OCI-LY3 (cell line): ENCODE results near the gene YAP1.

Experiments used
- H2AFZ ChIP-seq: fragments of 200-600, 300-600 bp; shearing (Covaris generic); 2 replicates; pipeline ENCODE4 v1.6.0; 2014; ENCODE audit warnings: antibody characterized with exemption, low read depth, low read length
- H3K27ac ChIP-seq: fragments of 200-600, 300-600 bp; sonication (generic); 2 replicates; pipeline ENCODE4 v1.5.1; 2014; ENCODE audit warnings: mild to moderate bottlenecking, low read length, moderate library complexity, mixed read lengths
- H3K27me3 ChIP-seq: fragments of 200-600, 300-600 bp; sonication (generic); 2 replicates; pipeline ENCODE4 v1.6.1; 2014; ENCODE audit warnings: low read depth, low read length, mixed read lengths
- H3K36me3 ChIP-seq: fragments of 200-600, 300-600 bp; sonication (generic); replicated peaks from 2 replicates; pipeline ENCODE3; 2014; ENCODE audit warnings: low read depth, low read length, mixed read lengths
- H3K4me1 ChIP-seq: fragments of 300-600, 200-600 bp; sonication (generic); 2 replicates; pipeline ENCODE4 v1.6.1; 2014; ENCODE audit warnings: low read length, mixed read lengths
- H3K4me2 ChIP-seq: fragments of 200-600, 300-600 bp; sonication (generic); 2 replicates; pipeline ENCODE4 v1.6.1; 2014; ENCODE audit warnings: low read length, mixed read lengths
- H3K4me3 ChIP-seq: fragments of 300-600, 200-600 bp; sonication (generic); 2 replicates; pipeline ENCODE4 v1.5.1; 2014; ENCODE audit warnings: antibody characterized with exemption, mild to moderate bottlenecking, low read length, moderate library complexity
- H3K79me2 ChIP-seq: fragments of 300-600, 200-600 bp; shearing (Covaris generic); 2 replicates; pipeline ENCODE4 v1.6.1; 2014; ENCODE audit warnings: mild to moderate bottlenecking, low read length, mixed read lengths
- H3K9ac ChIP-seq: fragments of 300-600, 200-600 bp; shearing (Covaris generic); 2 replicates; pipeline ENCODE4 v1.6.0; 2014; ENCODE audit warnings: mild to moderate bottlenecking, low read length, moderate library complexity
- H3K9me3 ChIP-seq: fragments of 200-600, 300-600 bp; shearing (Covaris generic); 2 replicates; pipeline ENCODE4 v1.6.1; 2014; ENCODE audit warnings: low read length, mixed read lengths; ENCODE audit not compliant: insufficient read depth
- H4K20me1 ChIP-seq: fragments of 200-600, 300-600 bp; sonication (generic); 2 replicates; pipeline ENCODE4 v1.6.1; 2016; ENCODE audit warnings: low read length, mixed read lengths; ENCODE audit not compliant: insufficient read depth
- EZH2phosphoT487 ChIP-seq: fragments of 200-600 bp; shearing (Covaris generic); IDR thresholded peaks from 2 replicates; pipeline ENCODE4 v1.6.1; 2018; ENCODE audit warnings: antibody characterized with exemption, mixed run types, low read depth
- TF ChIP-seq, protein P1 (sequence below): fragments of 200-600, 300-600 bp; sonication (generic); IDR thresholded peaks from 2 replicates; pipeline ENCODE4 v1.5.1; 2014; ENCODE audit warnings: antibody characterized with exemption, low read length, low read depth

The YAP1 gene

DNA sequence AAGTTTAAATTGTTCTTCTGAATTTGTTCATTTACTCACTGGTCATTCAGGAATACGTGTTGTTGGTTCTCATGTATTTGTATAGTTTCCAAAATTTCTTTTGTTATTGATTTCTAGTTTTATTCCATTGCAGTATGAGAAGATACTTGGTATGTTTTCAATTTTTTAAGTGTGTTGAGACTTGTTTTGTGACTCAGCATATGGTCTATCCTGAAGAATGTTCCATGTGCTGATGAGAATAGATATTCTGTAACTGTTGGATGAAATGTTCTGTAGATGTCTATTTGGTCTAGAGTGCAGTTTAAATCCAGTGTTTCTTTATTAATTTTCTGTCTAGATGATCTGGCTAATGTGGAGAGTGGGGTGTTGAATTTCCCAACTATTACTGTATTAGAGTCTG lies 39.5 kb upstream of the YAP1 start:
- Histone ChIP-seq H4K20me1 (no peaks in the 10 kb centered on the region), H3K4me2 (no peak overlapping the region), H3K9ac (no peak overlapping the region), H3K4me1 (no peaks in the 10 kb centered on the region), H3K27me3 (no peaks in the 10 kb centered on the region), H3K36me3 (no peaks in the 10 kb centered on the region), H3K4me3 (no peak overlapping the region), H3K9me3 (peaks cover 4% of the 10 kb centered on the region; the same call in 1 of the 2 replicates), H3K79me2 (no peaks in the 10 kb centered on the region), H2AFZ (no peak overlapping the region), H3K27ac (no peak overlapping the region)
- TF ChIP-seq, protein P1, sequence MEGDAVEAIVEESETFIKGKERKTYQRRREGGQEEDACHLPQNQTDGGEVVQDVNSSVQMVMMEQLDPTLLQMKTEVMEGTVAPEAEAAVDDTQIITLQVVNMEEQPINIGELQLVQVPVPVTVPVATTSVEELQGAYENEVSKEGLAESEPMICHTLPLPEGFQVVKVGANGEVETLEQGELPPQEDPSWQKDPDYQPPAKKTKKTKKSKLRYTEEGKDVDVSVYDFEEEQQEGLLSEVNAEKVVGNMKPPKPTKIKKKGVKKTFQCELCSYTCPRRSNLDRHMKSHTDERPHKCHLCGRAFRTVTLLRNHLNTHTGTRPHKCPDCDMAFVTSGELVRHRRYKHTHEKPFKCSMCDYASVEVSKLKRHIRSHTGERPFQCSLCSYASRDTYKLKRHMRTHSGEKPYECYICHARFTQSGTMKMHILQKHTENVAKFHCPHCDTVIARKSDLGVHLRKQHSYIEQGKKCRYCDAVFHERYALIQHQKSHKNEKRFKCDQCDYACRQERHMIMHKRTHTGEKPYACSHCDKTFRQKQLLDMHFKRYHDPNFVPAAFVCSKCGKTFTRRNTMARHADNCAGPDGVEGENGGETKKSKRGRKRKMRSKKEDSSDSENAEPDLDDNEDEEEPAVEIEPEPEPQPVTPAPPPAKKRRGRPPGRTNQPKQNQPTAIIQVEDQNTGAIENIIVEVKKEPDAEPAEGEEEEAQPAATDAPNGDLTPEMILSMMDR, result no peak
- TF ChIP-seq EZH2phosphoT487, result no peak

DNA sequence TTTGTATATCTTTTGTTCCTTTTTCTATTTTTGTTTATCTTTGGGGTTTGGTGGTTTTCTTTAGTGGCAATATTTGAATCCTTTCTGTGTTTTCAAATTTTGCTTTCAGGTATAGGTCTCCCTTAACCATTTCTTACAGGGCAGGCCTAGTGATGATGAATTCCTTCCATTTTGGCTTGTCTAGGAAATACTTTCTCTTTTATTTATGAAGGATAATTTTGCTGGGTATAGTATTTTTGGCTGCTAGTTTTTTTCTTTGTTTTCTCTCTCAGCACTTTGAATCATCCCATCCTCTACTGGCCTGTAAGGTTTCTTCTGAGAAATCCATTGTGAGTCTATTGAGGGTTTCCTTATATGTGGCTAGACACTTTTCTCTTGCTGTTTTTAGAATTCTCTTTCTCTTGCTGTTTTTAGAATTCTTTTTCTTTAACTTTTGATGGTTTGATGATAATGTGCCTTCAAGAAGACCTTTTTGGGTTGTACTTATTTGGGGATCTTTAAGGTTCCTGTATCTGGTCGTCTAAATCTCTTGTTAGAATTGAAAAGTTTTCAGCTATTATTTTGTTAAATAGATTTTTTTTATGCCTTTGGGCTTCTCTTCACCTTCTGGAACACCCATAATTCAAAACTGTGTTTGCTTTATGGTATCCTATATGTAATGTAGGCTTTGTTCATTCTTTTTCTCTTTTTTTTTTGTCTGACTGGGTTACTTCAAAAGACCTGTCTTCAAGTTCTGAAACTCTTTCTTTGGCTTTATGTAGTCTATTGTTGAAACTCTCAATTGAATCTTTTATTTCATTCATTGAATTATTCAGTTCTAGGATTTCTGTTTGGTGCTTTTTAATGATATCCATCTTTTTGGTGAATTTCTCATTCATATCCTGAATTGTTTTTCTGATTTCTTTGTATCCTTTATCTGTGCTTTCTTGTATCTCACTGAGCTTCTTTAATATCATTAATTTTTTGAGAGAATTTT lies 38.5 kb upstream of the YAP1 start:
- H3K4me2 ChIP-seq, result no peak overlapping the region
- no peaks in the 10 kb centered on the region for H4K20me1 ChIP-seq
- H3K9ac ChIP-seq, result no peak overlapping the region
- H3K79me2 ChIP-seq, result no peaks in the 10 kb centered on the region
- H3K4me3 ChIP-seq, result no peak overlapping the region
- H3K4me1 ChIP-seq, result no peaks in the 10 kb centered on the region
- TF ChIP-seq, protein P1, result no peak
- TF ChIP-seq EZH2phosphoT487, result no peak
- H2AFZ ChIP-seq, result no peak overlapping the region
- no peaks in the 10 kb centered on the region for H3K27me3 ChIP-seq
- no peak overlapping the region for H3K27ac ChIP-seq
- H3K9me3 ChIP-seq, result peaks cover 4% of the 10 kb centered on the region; the same call in 1 of the 2 replicates
- no peaks in the 10 kb centered on the region for H3K36me3 ChIP-seq

DNA sequence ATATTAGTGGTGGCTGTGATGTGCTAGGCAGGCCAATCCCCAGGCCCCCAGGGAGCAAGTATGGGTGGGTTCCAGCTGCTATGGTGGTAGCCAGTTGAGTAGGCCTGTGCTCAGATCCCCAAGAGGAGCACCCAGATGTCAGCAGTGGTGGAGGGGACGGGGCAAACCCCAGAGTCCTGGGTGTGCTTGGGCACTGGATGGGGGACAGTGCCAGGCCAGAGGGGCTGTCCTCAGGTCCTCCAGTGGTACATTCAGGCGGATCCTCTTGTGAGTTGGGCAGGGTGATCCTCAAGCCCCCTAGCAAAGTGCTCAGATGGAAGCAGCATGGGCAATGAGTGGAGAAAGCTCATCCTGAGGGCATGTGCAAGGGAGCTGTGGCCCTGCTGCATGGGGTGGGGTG lies 37.0 kb upstream of the YAP1 start:
- H2AFZ ChIP-seq, result no peak overlapping the region
- no peaks in the 10 kb centered on the region for H4K20me1 ChIP-seq
- TF ChIP-seq, protein P1, result no peak
- no peak for TF ChIP-seq EZH2phosphoT487
- H3K4me3 ChIP-seq, result no peak overlapping the region
- peaks cover 4% of the 10 kb centered on the region; the same call in 1 of the 2 replicates for H3K9me3 ChIP-seq
- no peak overlapping the region for H3K9ac ChIP-seq
- H3K27me3 ChIP-seq, result no peaks in the 10 kb centered on the region
- H3K79me2 ChIP-seq, result no peaks in the 10 kb centered on the region
- H3K4me2 ChIP-seq, result no peak overlapping the region
- H3K27ac ChIP-seq, result no peak overlapping the region
- H3K36me3 ChIP-seq, result no peaks in the 10 kb centered on the region
- no peaks in the 10 kb centered on the region for H3K4me1 ChIP-seq

DNA sequence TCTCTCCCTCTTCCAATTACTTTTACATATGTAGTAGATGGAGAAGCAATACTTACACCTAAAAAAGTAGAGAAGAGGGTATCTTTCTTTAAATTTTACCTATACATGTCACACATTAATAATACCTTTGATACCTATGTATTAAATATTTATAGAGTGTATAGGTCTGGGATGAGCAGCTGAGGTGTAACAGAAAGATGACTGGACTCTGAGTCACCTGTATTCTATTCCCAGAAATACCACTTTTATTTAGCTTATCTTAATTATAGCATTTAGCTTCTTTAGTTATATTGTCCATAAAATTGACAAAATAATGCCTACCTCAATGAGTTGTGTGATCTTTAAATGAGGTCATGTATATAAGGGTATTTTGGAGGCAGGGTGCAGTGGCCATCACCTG lies 30.6 kb upstream of the YAP1 start:
- Histone ChIP-seq H3K4me2 (no peak overlapping the region), H3K9me3 (no peaks in the 10 kb centered on the region), H3K4me3 (no peak overlapping the region), H3K36me3 (no peaks in the 10 kb centered on the region), H4K20me1 (no peaks in the 10 kb centered on the region), H3K27ac (no peak overlapping the region), H3K9ac (no peak overlapping the region), H3K27me3 (no peaks in the 10 kb centered on the region), H3K79me2 (no peaks in the 10 kb centered on the region), H2AFZ (no peak overlapping the region), H3K4me1 (no peaks in the 10 kb centered on the region)
- TF ChIP-seq, protein P1, result no peak
- TF ChIP-seq EZH2phosphoT487, result no peak
